ENCODE data around the gene RNU2-1. TPM values are rescaled to one million over a fixed set of nuclear protein-coding genes. Genes with fewer than 3 reads are reported as not detected.
"Not testable (repeated sequence)": the region's sequence is repeated elsewhere in the genome, so short reads cannot be mapped to it uniquely, and the experiment has no call there.

Gene RNU2-1
- total and polyA plus RNA-seq, 2 experiments from 2014 or later, result 11.2 TPM; not detected in 1

GRCh38 chr17:43193251-43193650, 40.5 kb downstream of the RNU2-1 start:
- H3K27ac Mint-ChIP-seq, result no peak overlapping the region
- peaks cover 2% of the 10 kb centered on the region for H3K27me3 Mint-ChIP-seq (ENCODE audit: insufficient read depth, low read depth, poor library complexity)
- no peaks in the 10 kb centered on the region for H3K27me3 ChIP-seq (ENCODE audit: insufficient read depth)
- H3K4me1 ChIP-seq (ENCODE audit: insufficient read depth), result no peaks in the 10 kb centered on the region
- H4K20me1 ChIP-seq (replicated peaks; ENCODE audit: insufficient read depth), result peaks cover 3% of the 10 kb centered on the region; the same call in 1 of the 2 replicates
- no peaks in the 10 kb centered on the region for H3K9me3 Mint-ChIP-seq
- no peaks in the 10 kb centered on the region for H3K4me1 Mint-ChIP-seq
- H3K27ac ChIP-seq (ENCODE audit: low read depth), result no peak overlapping the region
- no peak for DNase-seq (ENCODE audit: low spot score)
- H3K79me2 ChIP-seq (replicated peaks; ENCODE audit: insufficient read depth), result no peaks in the 10 kb centered on the region
- no peak overlapping the region for H3K4me3 Mint-ChIP-seq
- no peak overlapping the region for H3K4me3 ChIP-seq
- no peak for ATAC-seq
- H2AFZ ChIP-seq, result no peak overlapping the region
- peaks cover 51% of the 10 kb centered on the region for H3K36me3 ChIP-seq (ENCODE audit: insufficient read depth)
- H3K36me3 Mint-ChIP-seq (ENCODE audit: low read depth), result peaks cover 53% of the 10 kb centered on the region; the same call in 2 of the 3 replicates
- H3K9me2 ChIP-seq (ENCODE audit: insufficient read depth), result no peaks in the 10 kb centered on the region
- H3K4me2 ChIP-seq, result no peak overlapping the region
- no peaks in the 10 kb centered on the region; the same call in 1 of the 2 replicates for H3F3A ChIP-seq (replicated peaks; ENCODE audit: low read depth)
- TF ChIP-seq ZNF462 (CRISPR knock-in tag; IDR thresholded peaks at IDR 0.05), result no peak
- no peak for TF ChIP-seq ETS1 (IDR thresholded peaks at IDR 0.05)
- no peak for TF ChIP-seq CREB1 (CRISPR knock-in tag; IDR thresholded peaks at IDR 0.05; ENCODE audit: low read depth)
- no peak for TF ChIP-seq EZH2 (IDR thresholded peaks at IDR 0.05; ENCODE audit: low read depth, unreplicated experiment)
- TF ChIP-seq JUNB (IDR thresholded peaks at IDR 0.05; ENCODE audit: unreplicated experiment), result no peak
- no peak for TF ChIP-seq CTCF (conservative IDR thresholded peaks at IDR 0.05; ENCODE audit: low read depth in 2 of 2)
- no peak for TF ChIP-seq EZH2phosphoT487 (IDR thresholded peaks at IDR 0.05; ENCODE audit: unreplicated experiment)
- TF ChIP-seq STAT1 (IDR thresholded peaks at IDR 0.05; ENCODE audit: unreplicated experiment), result no peak
- TF ChIP-seq POLR2AphosphoS5 (IDR thresholded peaks at IDR 0.05; ENCODE audit: low read depth), result no peak
- TF ChIP-seq ZNF114 (CRISPR knock-in tag; IDR thresholded peaks at IDR 0.05), result no peak
- no peak for TF ChIP-seq NANOG (IDR thresholded peaks at IDR 0.05; ENCODE audit: borderline replicate concordance)

GRCh38 chr17:43186656-43187055, 47.1 kb downstream of the RNU2-1 start:
- H3K4me2 ChIP-seq; H3K27me3 Mint-ChIP-seq (ENCODE audit: insufficient read depth, low read depth, poor library complexity); DNase-seq (ENCODE audit: low spot score); H3K27ac ChIP-seq (ENCODE audit: low read depth); H3K9me2 ChIP-seq (ENCODE audit: insufficient read depth); H3K4me3 ChIP-seq; H3K27me3 ChIP-seq (ENCODE audit: insufficient read depth); H3K4me1 Mint-ChIP-seq; H3F3A ChIP-seq (replicated peaks; ENCODE audit: low read depth); H3K4me1 ChIP-seq (ENCODE audit: insufficient read depth); H3K79me2 ChIP-seq (replicated peaks; ENCODE audit: insufficient read depth); H4K20me1 ChIP-seq (replicated peaks; ENCODE audit: insufficient read depth); H2AFZ ChIP-seq; ATAC-seq; H3K4me3 Mint-ChIP-seq; H3K9me3 Mint-ChIP-seq; H3K27ac Mint-ChIP-seq: not testable (repeated sequence)
- H3K36me3 ChIP-seq (ENCODE audit: insufficient read depth), result peaks cover 30% of the 10 kb centered on the region
- peaks cover 32% of the 10 kb centered on the region for H3K36me3 Mint-ChIP-seq (ENCODE audit: low read depth)

Data from GM23338 (cell line).